ENCODE data around the gene MED20. TPM values are rescaled to one million over a fixed set of nuclear protein-coding genes. Genes with fewer than 3 reads are reported as not detected.

Gene MED20
- total RNA-seq, 1 donor from 2014 or later, result 18.1 TPM

GRCh38 chr6:41932378-41932777, 11.4 kb upstream of the MED20 start:
- Histone ChIP-seq H3K27ac (replicated peaks) (no peak overlapping the region), H3K36me3 (peaks cover 96% of the 10 kb centered on the region), H3K9me3 (replicated peaks) (no peaks in the 10 kb centered on the region), H3K4me1 (peaks cover 26% of the 10 kb centered on the region), H3K27me3 (ENCODE audit: low read depth) (no peaks in the 10 kb centered on the region), H3K4me3 (no peak overlapping the region)
- TF ChIP-seq CTCF (IDR thresholded peaks at IDR 0.05; ENCODE audit: borderline replicate concordance), result no peak
- intact Hi-C loops (cut with micrococcal nuclease), result no loop called here
- DNase-seq, result no peak

- no peak overlapping the region for H3K4me3 ChIP-seq
- H3K27me3 ChIP-seq (ENCODE audit: low read depth), result no peaks in the 10 kb centered on the region
- H3K4me1 ChIP-seq, result peaks cover 20% of the 10 kb centered on the region
- no peaks in the 10 kb centered on the region for H3K9me3 ChIP-seq (replicated peaks)
- intact Hi-C loops (cut with micrococcal nuclease), result no loop called here
- H3K36me3 ChIP-seq, result peaks cover 96% of the 10 kb centered on the region
- no peak for TF ChIP-seq CTCF (IDR thresholded peaks at IDR 0.05; ENCODE audit: borderline replicate concordance)
- no peak overlapping the region for H3K27ac ChIP-seq (replicated peaks)
- DNase-seq, result no peak
Measured at GRCh38 chr6:41931792-41932191, 10.9 kb upstream of the MED20 start.

- peaks cover 82% of the 10 kb centered on the region for H3K36me3 ChIP-seq
- no peak for TF ChIP-seq CTCF (IDR thresholded peaks at IDR 0.05; ENCODE audit: borderline replicate concordance)
- H3K9me3 ChIP-seq (replicated peaks), result no peaks in the 10 kb centered on the region
- no peak overlapping the region for H3K4me3 ChIP-seq
- no peaks in the 10 kb centered on the region for H3K27me3 ChIP-seq (ENCODE audit: low read depth)
- DNase-seq, result no peak
- intact Hi-C loops (cut with micrococcal nuclease), result loop anchor here (10.0 kb wide), 1 partner anchor 135 kb away; no protein-coding TSS in a partner anchor
- peaks cover 2% of the 10 kb centered on the region for H3K4me1 ChIP-seq
- H3K27ac ChIP-seq (replicated peaks), result no peak overlapping the region
Measured at GRCh38 chr6:41929924-41930323, 9.0 kb upstream of the MED20 start.

- H3K36me3 ChIP-seq, result peaks cover 62% of the 10 kb centered on the region
- intact Hi-C loops (cut with micrococcal nuclease), result loop anchor here (10.0 kb wide), 1 partner anchor 132 kb away; no protein-coding TSS in a partner anchor
- H3K4me3 ChIP-seq, result no peak overlapping the region
- no peak for TF ChIP-seq CTCF (IDR thresholded peaks at IDR 0.05; ENCODE audit: borderline replicate concordance)
- DNase-seq, result no peak
- no peaks in the 10 kb centered on the region for H3K27me3 ChIP-seq (ENCODE audit: low read depth)
- no peak overlapping the region for H3K27ac ChIP-seq (replicated peaks)
- H3K4me1 ChIP-seq, result peaks cover 14% of the 10 kb centered on the region
- no peaks in the 10 kb centered on the region for H3K9me3 ChIP-seq (replicated peaks)
Measured at GRCh38 chr6:41927253-41927652, 6.3 kb upstream of the MED20 start.

GRCh38 chr6:41922154-41922553, 1.2 kb upstream of the MED20 start:
- intact Hi-C loops (cut with micrococcal nuclease), result loop anchor here (10.0 kb wide), 1 partner anchor 127 kb away; no protein-coding TSS in a partner anchor
- Histone ChIP-seq H3K27ac (replicated peaks) (no peak overlapping the region), H3K36me3 (peaks cover 11% of the 10 kb centered on the region), H3K4me3 (peak overlapping the region; percentile 92), H3K27me3 (ENCODE audit: low read depth) (no peaks in the 10 kb centered on the region), H3K4me1 (peaks cover 55% of the 10 kb centered on the region), H3K9me3 (replicated peaks) (no peaks in the 10 kb centered on the region)
- no peak for DNase-seq
- no peak for TF ChIP-seq CTCF (IDR thresholded peaks at IDR 0.05; ENCODE audit: borderline replicate concordance)

GRCh38 chr6:41921712-41921998, 716 bp upstream of the MED20 start:
- Histone ChIP-seq H3K9me3 (replicated peaks) (no peaks in the 10 kb centered on the region), H3K4me3 (peak overlapping the region; percentile 92), H3K27ac (replicated peaks) (peak overlapping the region; percentile 100), H3K4me1 (peaks cover 60% of the 10 kb centered on the region), H3K27me3 (ENCODE audit: low read depth) (no peaks in the 10 kb centered on the region), H3K36me3 (peaks cover 13% of the 10 kb centered on the region)
- intact Hi-C loops (cut with micrococcal nuclease), result loop anchor here (10.0 kb wide), 1 partner anchor 127 kb away; no protein-coding TSS in a partner anchor
- DNase-seq, result no peak
- TF ChIP-seq CTCF (IDR thresholded peaks at IDR 0.05; ENCODE audit: borderline replicate concordance), result no peak
